Loucy (cell line): ENCODE measurements around the gene EMX2.

Source experiments
- H2AFZ ChIP-seq: fragments of 200-600 bp; sonication (generic); 2 replicates; pipeline ENCODE4 v1.6.0; 2016; ENCODE audit warnings: antibody characterized with exemption, mild to moderate bottlenecking, low read length, moderate library complexity
- H3F3A ChIP-seq: fragments of 200-600 bp; 2 replicates; pipeline ENCODE4 v1.6.0; 2016; ENCODE audit warnings: antibody characterized with exemption, low read depth, mild to moderate bottlenecking
- H3K27me3 ChIP-seq: fragments of 200-600 bp; sonication (generic); 2 replicates; pipeline ENCODE4 v1.6.1; 2014; ENCODE audit warnings: low read length, mild to moderate bottlenecking; ENCODE audit not compliant: insufficient read depth, poor library complexity, severe bottlenecking
- H3K36me3 ChIP-seq: fragments of 200-600 bp; sonication (generic); 2 replicates; pipeline ENCODE4 v1.6.1; 2016; ENCODE audit warnings: low read length; ENCODE audit not compliant: insufficient read depth
- H3K4me1 ChIP-seq: fragments of 200-600 bp; sonication (generic); 2 replicates; pipeline ENCODE4 v1.5.1; 2014; ENCODE audit warnings: low read length, mild to moderate bottlenecking; ENCODE audit not compliant: insufficient read depth, poor library complexity, severe bottlenecking
- H3K4me2 ChIP-seq: fragments of 200-600 bp; sonication (generic); 2 replicates; pipeline ENCODE4 v1.6.0; 2014; ENCODE audit warnings: antibody characterized with exemption, low read length, low read depth, mild to moderate bottlenecking; ENCODE audit not compliant: poor library complexity, severe bottlenecking
- H3K4me3 ChIP-seq: fragments of 200-600 bp; sonication (generic); 2 replicates; pipeline ENCODE4 v1.5.1; 2014; ENCODE audit warnings: low read length, mild to moderate bottlenecking, mixed read lengths; ENCODE audit not compliant: poor library complexity, severe bottlenecking
- H3K79me2 ChIP-seq: fragments of 200-600 bp; sonication (generic); 2 replicates; pipeline ENCODE4 v1.6.1; 2014; ENCODE audit warnings: low read length; ENCODE audit not compliant: insufficient read depth
- H3K9ac ChIP-seq: fragments of 200-600 bp; sonication (generic); 2 replicates; pipeline ENCODE4 v1.6.0; 2014; ENCODE audit warnings: mild to moderate bottlenecking, low read depth, low read length, moderate library complexity; ENCODE audit not compliant: poor library complexity, severe bottlenecking
- H3K9me2 ChIP-seq: fragments of 200-600 bp; sonication (generic); replicated peaks from 2 replicates; pipeline ENCODE4 v1.6.1; 2016; ENCODE audit warnings: low read depth, low read length, mixed read lengths
- H3K9me3 ChIP-seq: fragments of 200-600 bp; sonication (generic); 2 replicates; pipeline ENCODE4 v1.6.1; 2014; ENCODE audit warnings: mild to moderate bottlenecking, antibody characterized with exemption, low read length, low read depth; ENCODE audit not compliant: insufficient read depth
- H4K20me1 ChIP-seq: fragments of 200-600 bp; sonication (generic); 2 replicates; pipeline ENCODE4 v1.6.0; 2014; ENCODE audit warnings: antibody characterized with exemption, low read length, mild to moderate bottlenecking; ENCODE audit not compliant: insufficient read depth, poor library complexity, severe bottlenecking
- EZH2phosphoT487 ChIP-seq: fragments of 200-600 bp; IDR thresholded peaks from 2 replicates; pipeline ENCODE4 v1.6.1; 2018; ENCODE audit warnings: antibody characterized with exemption, mild to moderate bottlenecking, moderate library complexity, borderline replicate concordance
- TF ChIP-seq, protein P1 (sequence below): fragments of 200-600 bp; sonication (generic); conservative IDR thresholded peaks from 2 replicates; pipeline ENCODE4 v1.5.1; 2014; ENCODE audit warnings: mild to moderate bottlenecking, antibody characterized with exemption, low read length

Gene EMX2

DNA sequence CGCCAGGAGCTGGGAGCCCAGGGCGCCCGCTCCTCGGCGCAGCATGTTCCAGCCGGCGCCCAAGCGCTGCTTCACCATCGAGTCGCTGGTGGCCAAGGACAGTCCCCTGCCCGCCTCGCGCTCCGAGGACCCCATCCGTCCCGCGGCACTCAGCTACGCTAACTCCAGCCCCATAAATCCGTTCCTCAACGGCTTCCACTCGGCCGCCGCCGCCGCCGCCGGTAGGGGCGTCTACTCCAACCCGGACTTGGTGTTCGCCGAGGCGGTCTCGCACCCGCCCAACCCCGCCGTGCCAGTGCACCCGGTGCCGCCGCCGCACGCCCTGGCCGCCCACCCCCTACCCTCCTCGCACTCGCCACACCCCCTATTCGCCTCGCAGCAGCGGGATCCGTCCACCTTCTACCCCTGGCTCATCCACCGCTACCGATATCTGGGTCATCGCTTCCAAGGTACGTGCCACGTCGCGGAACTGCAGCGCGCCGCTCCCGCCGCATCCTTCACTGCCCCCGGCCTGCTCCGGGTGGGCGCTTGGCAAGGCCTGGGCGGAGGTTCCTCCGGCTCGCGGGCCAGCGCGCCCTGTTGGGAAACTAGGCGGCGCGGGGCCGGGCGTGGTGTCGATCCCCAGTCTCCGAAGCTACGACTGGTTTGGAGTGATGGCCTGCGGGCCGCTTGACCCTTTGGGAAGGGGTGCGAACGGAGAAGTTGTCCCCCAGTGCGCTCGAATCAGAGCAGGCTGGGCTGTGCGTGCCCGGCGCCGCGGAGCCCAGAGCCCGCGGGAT, 868 bp downstream of the EMX2 start:
- no peaks in the 10 kb centered on the region for H3K9me3 ChIP-seq
- no peaks in the 10 kb centered on the region for H3K4me1 ChIP-seq
- H3K4me2 ChIP-seq: no peak overlapping the region
- H4K20me1 ChIP-seq: no peaks in the 10 kb centered on the region
- no peak for TF ChIP-seq EZH2phosphoT487
- TF ChIP-seq, protein P1, sequence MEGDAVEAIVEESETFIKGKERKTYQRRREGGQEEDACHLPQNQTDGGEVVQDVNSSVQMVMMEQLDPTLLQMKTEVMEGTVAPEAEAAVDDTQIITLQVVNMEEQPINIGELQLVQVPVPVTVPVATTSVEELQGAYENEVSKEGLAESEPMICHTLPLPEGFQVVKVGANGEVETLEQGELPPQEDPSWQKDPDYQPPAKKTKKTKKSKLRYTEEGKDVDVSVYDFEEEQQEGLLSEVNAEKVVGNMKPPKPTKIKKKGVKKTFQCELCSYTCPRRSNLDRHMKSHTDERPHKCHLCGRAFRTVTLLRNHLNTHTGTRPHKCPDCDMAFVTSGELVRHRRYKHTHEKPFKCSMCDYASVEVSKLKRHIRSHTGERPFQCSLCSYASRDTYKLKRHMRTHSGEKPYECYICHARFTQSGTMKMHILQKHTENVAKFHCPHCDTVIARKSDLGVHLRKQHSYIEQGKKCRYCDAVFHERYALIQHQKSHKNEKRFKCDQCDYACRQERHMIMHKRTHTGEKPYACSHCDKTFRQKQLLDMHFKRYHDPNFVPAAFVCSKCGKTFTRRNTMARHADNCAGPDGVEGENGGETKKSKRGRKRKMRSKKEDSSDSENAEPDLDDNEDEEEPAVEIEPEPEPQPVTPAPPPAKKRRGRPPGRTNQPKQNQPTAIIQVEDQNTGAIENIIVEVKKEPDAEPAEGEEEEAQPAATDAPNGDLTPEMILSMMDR: no peak
- H2AFZ ChIP-seq: no peak overlapping the region
- no peak overlapping the region for H3K9ac ChIP-seq
- no peak overlapping the region for H3K4me3 ChIP-seq
- H3F3A ChIP-seq: no peaks in the 10 kb centered on the region
- H3K9me2 ChIP-seq: no peaks in the 10 kb centered on the region
- no peaks in the 10 kb centered on the region for H3K79me2 ChIP-seq
- no peaks in the 10 kb centered on the region for H3K36me3 ChIP-seq
- H3K27me3 ChIP-seq: no peaks in the 10 kb centered on the region

DNA sequence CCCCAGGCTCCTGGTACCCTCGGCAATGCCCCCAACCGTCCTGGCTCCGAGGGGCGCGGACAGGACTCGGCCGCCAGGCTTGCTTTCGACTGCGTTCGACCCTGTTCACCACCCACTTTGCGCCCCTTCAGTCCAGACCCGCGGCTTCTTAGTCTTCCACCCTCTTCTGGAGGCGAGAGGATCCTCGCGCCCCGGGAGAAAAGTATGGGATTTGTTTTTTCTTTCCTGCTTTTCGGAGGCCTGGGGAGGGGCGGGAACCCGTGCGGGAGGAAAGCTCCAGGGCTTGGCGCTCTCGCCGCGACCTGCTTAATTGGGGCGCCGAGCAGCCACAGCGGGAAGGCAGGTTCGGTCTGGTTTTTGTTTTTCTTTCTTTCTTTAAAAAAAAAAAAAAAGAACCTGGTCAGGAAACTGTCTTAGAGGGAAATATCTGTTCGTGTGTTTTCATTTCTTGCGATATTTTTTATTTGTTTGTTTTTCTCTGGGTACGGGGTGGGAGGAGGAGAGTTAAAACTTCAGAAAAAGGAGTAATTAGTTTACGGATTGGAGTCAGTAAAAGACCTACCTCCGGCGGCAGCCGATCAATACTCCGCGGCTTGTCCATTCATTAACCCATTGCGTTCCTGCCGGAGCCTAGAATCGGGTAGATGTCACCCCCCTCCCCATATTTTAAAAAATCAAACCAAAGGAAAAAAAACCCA, 1.6 kb downstream of the EMX2 start:
- H2AFZ ChIP-seq: no peak overlapping the region

DNA sequence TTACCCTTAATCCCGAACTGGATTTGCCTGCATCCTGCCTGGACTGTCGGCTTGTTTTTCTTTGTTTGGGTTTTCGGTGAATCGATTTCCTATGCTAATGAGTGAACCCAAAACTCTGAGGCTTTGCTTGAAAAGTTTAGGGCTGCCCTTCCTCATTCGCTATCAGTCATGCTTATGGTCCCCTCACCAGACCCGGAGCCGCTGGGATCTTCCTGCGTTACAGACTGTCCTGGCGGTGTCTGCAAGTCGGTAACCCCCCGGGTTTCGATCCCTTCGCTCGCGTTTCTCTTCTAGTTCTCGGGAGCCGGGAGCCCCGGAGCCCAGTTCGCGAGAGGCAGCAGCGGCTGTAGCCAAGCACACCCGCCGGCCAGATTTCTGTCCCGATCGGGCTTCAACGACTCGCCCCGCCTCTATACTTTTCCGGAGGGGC, 2.2 kb downstream of the EMX2 start:
- Histone ChIP-seq H3K36me3 (no peaks in the 10 kb centered on the region), H3K4me3 (no peak overlapping the region), H3K27me3 (no peaks in the 10 kb centered on the region), H4K20me1 (no peaks in the 10 kb centered on the region), H2AFZ (no peak overlapping the region), H3K79me2 (no peaks in the 10 kb centered on the region), H3K9ac (no peak overlapping the region), H3K4me1 (no peaks in the 10 kb centered on the region), H3K4me2 (no peak overlapping the region), H3F3A (no peaks in the 10 kb centered on the region), H3K9me3 (no peaks in the 10 kb centered on the region), H3K9me2 (no peaks in the 10 kb centered on the region)
- TF ChIP-seq, protein P1: no peak
- no peak for TF ChIP-seq EZH2phosphoT487

More for the DNA sequence above, 1.6 kb downstream of the EMX2 start:
- H3K4me2 ChIP-seq: no peak overlapping the region
- no peaks in the 10 kb centered on the region for H3K27me3 ChIP-seq
- no peaks in the 10 kb centered on the region for H3K36me3 ChIP-seq
- no peaks in the 10 kb centered on the region for H4K20me1 ChIP-seq
- TF ChIP-seq, protein P1: no peak
- TF ChIP-seq EZH2phosphoT487: no peak
- H3K79me2 ChIP-seq: no peaks in the 10 kb centered on the region
- H3K9ac ChIP-seq: no peak overlapping the region
- no peak overlapping the region for H3K4me3 ChIP-seq
- no peaks in the 10 kb centered on the region for H3F3A ChIP-seq
- no peaks in the 10 kb centered on the region for H3K9me2 ChIP-seq
- H3K4me1 ChIP-seq: no peaks in the 10 kb centered on the region
- H3K9me3 ChIP-seq: no peaks in the 10 kb centered on the region
